AG04450 (cell line): Measurements from ENCODE around the gene UBE2J2. TPM values are rescaled to one million over a fixed set of nuclear protein-coding genes. Genes with fewer than 3 reads are reported as not detected.

Experiments used
- CTCF ChIA-PET: fragments of 300-600, 350-600 bp; formaldehyde crosslinking; extraction: SDS; loops from one replicate; lab custom pipeline; 2022; ENCODE audit warnings: antibody characterized with exemption, inconsistent platforms; lab: Charles Lee
- POLR2A ChIA-PET: fragments of 350-600 bp; formaldehyde crosslinking; extraction: SDS; loops from one replicate; lab custom pipeline; 2021; ENCODE audit warnings: antibody characterized with exemption, inconsistent platforms; lab: Yijun Ruan, JAX
- DNase-seq: peaks from one replicate; pipeline ENCODE4 v3.0.0-alpha.2; 2011; ENCODE audit warnings: low read depth, low spot score
- H3K27ac ChIP-seq: one replicate; pipeline ENCODE4 v1.5.1; 2012; ENCODE audit warnings: low read depth, low read length, control low read depth
- H3K27me3 ChIP-seq: one replicate; pipeline ENCODE4 v1.6.0; 2012; ENCODE audit warnings: low read length; ENCODE audit not compliant: control insufficient read depth, insufficient read depth
- H3K4me3 ChIP-seq: 2 replicates; pipeline ENCODE4 v1.5.1; 2011; ENCODE audit warnings: mild to moderate bottlenecking, low read depth, low read length, control low read depth
- H3K9me3 ChIP-seq: 2 replicates; pipeline ENCODE4 v1.5.1; 2012; ENCODE audit warnings: low read length; ENCODE audit not compliant: control insufficient read depth, insufficient read depth
- polyA plus RNA-seq: library from polyadenylated mRNA; depleted of rRNA; stranded (reverse); fragments of >200 nt; gene quantifications from 2 replicates; pipeline ENCODE4 v1.2.3, GENCODE V29; 2011
- TF ChIP-seq, protein P1 (sequence below): IDR thresholded peaks from 2 replicates; pipeline ENCODE4 v1.5.1; 2011; ENCODE audit warnings: low read depth, low read length, control low read depth, inconsistent platforms

The UBE2J2 gene
- polyA plus RNA-seq, 1 experiment: 31.1 TPM

DNA sequence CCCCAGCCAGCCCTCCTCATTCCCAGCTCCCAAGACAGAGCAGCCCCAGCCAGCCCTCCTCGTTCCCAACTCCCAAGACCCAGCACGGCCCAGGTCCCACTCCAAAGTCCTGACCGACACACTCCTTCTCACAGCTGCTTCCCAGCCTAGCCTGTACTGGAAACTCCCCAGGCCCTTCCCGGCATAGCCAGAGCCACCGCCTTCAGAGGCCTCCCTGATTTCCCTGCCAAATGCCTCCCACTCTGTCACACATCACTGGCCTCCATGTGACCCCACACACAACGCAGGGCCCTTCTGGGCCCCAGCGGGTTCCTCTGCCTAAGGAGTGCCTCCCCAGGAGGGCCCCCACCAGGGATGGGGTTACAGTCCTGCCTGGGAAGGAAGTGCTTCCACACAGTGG, 2.8 kb downstream of the UBE2J2 start:
- ChIA-PET CTCF (interaction anchor here (2.1 kb wide), 1 partner anchor 148 kb away, joined by 5 read pairs; no protein-coding TSS in a partner anchor), POLR2A (no interaction called here)
- no peaks in the 10 kb centered on the region; the same call in 1 of the 2 replicates for H3K9me3 ChIP-seq
- peak overlapping the region; percentile 52 for H3K27ac ChIP-seq
- peak overlapping the region; percentile 23 for H3K4me3 ChIP-seq
- TF ChIP-seq, protein P1, sequence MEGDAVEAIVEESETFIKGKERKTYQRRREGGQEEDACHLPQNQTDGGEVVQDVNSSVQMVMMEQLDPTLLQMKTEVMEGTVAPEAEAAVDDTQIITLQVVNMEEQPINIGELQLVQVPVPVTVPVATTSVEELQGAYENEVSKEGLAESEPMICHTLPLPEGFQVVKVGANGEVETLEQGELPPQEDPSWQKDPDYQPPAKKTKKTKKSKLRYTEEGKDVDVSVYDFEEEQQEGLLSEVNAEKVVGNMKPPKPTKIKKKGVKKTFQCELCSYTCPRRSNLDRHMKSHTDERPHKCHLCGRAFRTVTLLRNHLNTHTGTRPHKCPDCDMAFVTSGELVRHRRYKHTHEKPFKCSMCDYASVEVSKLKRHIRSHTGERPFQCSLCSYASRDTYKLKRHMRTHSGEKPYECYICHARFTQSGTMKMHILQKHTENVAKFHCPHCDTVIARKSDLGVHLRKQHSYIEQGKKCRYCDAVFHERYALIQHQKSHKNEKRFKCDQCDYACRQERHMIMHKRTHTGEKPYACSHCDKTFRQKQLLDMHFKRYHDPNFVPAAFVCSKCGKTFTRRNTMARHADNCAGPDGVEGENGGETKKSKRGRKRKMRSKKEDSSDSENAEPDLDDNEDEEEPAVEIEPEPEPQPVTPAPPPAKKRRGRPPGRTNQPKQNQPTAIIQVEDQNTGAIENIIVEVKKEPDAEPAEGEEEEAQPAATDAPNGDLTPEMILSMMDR: no peak
- DNase-seq: no peak
- no peaks in the 10 kb centered on the region for H3K27me3 ChIP-seq

DNA sequence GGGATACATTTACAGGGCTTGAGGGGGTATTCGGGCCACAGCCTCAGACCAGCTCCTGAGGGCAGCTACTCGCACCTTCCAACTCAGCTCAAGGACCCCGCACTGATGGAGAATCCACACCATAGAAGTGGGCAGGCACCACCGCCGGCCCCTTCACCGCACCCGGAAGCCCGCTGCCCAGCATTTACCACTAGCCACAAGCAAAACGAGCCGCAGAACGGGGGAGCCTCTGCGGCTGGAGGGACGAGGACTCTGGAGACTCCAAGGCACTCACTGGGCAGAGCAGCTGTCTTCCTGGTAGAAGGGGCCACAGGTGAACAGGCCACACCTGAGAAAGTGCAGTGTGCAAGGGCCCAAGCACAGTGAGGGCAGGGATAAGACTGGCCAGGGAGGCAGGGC, 5.4 kb downstream of the UBE2J2 start:
- Histone ChIP-seq H3K4me3 (no peak overlapping the region), H3K27ac (peak overlapping the region; percentile 21), H3K9me3 (no peaks in the 10 kb centered on the region; the same call in 1 of the 2 replicates), H3K27me3 (no peaks in the 10 kb centered on the region)
- TF ChIP-seq, protein P1: no peak
- no peak for DNase-seq
- CTCF ChIA-PET: no interaction called here
- POLR2A ChIA-PET: no interaction called here

DNA sequence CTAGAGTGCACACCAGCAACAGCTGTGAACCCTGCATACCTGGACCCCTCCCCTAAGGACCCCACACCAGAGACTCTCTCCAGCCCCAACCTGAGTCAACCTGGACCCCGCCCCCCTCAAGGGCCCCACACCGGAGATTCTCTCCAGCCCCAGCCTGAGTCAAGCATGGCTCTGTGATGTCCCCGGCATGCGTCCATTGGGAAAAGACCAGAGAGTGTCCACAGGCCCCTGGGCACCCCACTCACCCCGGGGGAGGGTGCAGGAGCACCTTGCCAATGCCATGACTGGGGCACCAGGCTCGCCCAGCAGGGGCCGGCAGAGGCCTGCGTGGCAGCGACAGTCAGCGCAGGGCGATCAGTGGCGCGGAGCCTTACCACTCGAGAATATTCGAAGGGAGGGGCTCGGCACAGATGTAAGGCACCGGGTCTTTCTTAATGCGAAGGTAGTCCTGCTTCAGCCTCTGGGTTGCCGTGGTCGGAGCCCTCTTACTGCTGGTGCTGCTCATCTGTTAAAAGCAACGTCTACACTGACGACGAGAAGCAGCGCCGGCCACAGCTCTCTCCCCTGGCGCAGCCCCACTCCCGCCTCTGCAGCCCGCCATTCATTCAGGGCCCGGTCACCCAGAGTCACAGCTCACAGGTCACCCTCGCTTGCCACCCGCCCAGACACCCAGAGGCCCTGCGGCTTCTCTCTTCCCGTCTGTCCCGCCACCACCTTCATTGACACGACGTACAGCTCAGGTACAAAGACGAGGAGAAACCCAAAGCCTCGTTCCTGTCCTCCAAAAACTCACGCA, 6.0 kb downstream of the UBE2J2 start:
- no peaks in the 10 kb centered on the region for H3K27me3 ChIP-seq
- H3K27ac ChIP-seq: peak overlapping the region; percentile 61
- no peaks in the 10 kb centered on the region; the same call in 1 of the 2 replicates for H3K9me3 ChIP-seq
- no peak for DNase-seq
- TF ChIP-seq, protein P1: no peak
- ChIA-PET CTCF (no interaction called here), POLR2A (no interaction called here)
- no peak overlapping the region for H3K4me3 ChIP-seq

DNA sequence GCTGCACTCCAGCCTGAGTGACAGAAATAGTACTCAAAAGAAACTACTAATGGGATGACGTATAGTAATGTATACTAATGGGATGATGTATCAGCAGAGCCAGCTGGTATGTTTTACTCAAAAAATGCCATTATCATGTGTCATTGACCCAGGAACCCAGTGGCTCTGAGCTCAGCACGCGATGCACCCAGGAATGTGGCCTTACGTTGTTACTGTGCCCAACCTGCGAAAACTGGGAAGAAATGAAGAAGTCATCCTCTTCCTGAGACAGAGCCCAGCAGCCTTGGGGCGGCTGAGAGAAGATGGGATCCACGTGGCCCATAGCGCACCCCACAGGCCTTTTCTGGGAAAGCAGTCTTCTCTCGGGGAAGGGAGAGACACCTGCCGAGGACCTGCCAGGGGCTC, 8.8 kb downstream of the UBE2J2 start:
- no peaks in the 10 kb centered on the region for H3K27me3 ChIP-seq
- ChIA-PET CTCF (no interaction called here), POLR2A (interaction anchor here (0.6 to 1.7 kb wide), 8 partner anchors 9 to 246 kb away, joined by 3 to 10 read pairs (median 3); partner anchors contain the start of gene UBE2J2)
- peak overlapping the region; percentile 10; the same call in 1 of the 2 replicates for H3K4me3 ChIP-seq
- peak; percentile 98 for DNase-seq
- H3K9me3 ChIP-seq: no peaks in the 10 kb centered on the region
- peak overlapping the region; percentile 100 for H3K27ac ChIP-seq
- TF ChIP-seq, protein P1: peak; percentile 64

DNA sequence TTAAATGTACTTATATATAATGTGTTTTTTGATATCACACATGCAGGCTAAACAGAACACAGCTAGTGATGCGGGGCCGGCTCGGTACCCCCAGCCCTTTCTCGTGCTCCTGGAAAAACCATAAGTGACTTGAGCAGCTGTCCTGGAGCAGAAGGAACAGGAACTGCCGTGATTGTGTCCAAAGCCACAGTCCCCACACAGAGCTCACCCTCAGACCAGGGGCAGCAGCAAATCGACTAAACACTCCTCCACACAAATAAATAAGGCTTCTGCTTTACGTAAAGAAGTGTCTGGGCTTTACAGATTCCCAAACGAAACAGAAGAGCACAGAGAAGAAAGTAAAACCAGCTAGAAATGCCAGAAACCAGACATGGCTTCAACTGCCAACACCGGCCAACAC, 9.6 kb downstream of the UBE2J2 start:
- no peak for DNase-seq
- TF ChIP-seq, protein P1: no peak
- H3K9me3 ChIP-seq: no peaks in the 10 kb centered on the region
- H3K27ac ChIP-seq: peak overlapping the region; percentile 100
- ChIA-PET POLR2A (interaction anchor here (0.7 to 1.7 kb wide), 5 partner anchors 10 to 245 kb away, joined by 3 to 10 read pairs (median 3); partner anchors contain the start of gene UBE2J2), CTCF (interaction anchor here (1.3 kb wide), 1 partner anchor 142 kb away, joined by 5 read pairs; no protein-coding TSS in a partner anchor)
- H3K27me3 ChIP-seq: no peaks in the 10 kb centered on the region
- H3K4me3 ChIP-seq: peak overlapping the region; percentile 13; the same call in 1 of the 2 replicates
